GM20000 (cell line): ENCODE measurements around the gene UQCRQ.

Experiments
- DNase-seq: peaks from one replicate; pipeline ENCODE4 v3.0.0; 2012; ENCODE audit warnings: low spot score
- CTCF ChIP-seq: IDR thresholded peaks from 2 replicates; pipeline ENCODE4 v1.5.1; 2012; ENCODE audit warnings: mild to moderate bottlenecking, control low read depth; ENCODE audit errors: extremely low read depth, missing control alignments

UQCRQ gene

GRCh38 chr5:132915681-132916080 is 49.2 kb downstream of the UQCRQ start:
- no peak for TF ChIP-seq CTCF
- no peak for DNase-seq

GRCh38 chr5:132916086-132916485 is 49.6 kb downstream of the UQCRQ start:
- DNase-seq: no peak
- TF ChIP-seq CTCF: no peak
